A549 (cell line): ENCODE measurements around the gene SEPTIN1. TPM values are rescaled to one million over a fixed set of nuclear protein-coding genes. Genes with fewer than 3 reads are reported as not detected.
"Not testable (repeated sequence)": the region's sequence is repeated elsewhere in the genome, so short reads cannot be mapped to it uniquely, and the experiment has no call there.

ENCODE experiments used
- ATAC-seq, 2 experiments: fragments of 200-7000 bp in 1 of 2; fragments of >200 bp in 1 of 2; cut with Nextera tagmentation in 1 of 2; cut with Tn5 transposase in 1 of 2; 3 replicates each; pipeline versions ENCODE4 v1.8.0 to v1.9.1; 2018 to 2020; ENCODE audit warnings: mild to moderate bottlenecking in 1 of 2, moderate library complexity in 1 of 2
- CTCF ChIA-PET: fragments of 300-600 bp; sonication (Branson Sonifier 250); formaldehyde crosslinking; extraction: SDS; loops from one replicate; lab custom pipeline; 2021; ENCODE audit warnings: antibody characterized with exemption, inconsistent platforms; lab: Yijun Ruan, JAX
- POLR2A ChIA-PET: fragments of 350-600 bp; formaldehyde crosslinking; extraction: SDS; loops from one replicate; lab custom pipeline; 2021; ENCODE audit warnings: antibody characterized with exemption, inconsistent platforms; lab: Yijun Ruan, JAX
- DNase-seq, 2 experiments: peaks; one replicate each; pipeline versions ENCODE4 v3.0.0 to v3.0.0-alpha.2; 2011 to 2016; ENCODE audit warnings: low read depth in 1 of 2, low spot score in 1 of 2
- FAIRE-seq: peaks from 2 replicates; lab custom pipeline; 2011; peaks lifted over from hg19 to GRCh38; lab: Jason Lieb, UNC
- H3K27ac ChIP-seq, 2 experiments: fragments of >200 bp; sonication (Bioruptor Twin); formaldehyde crosslinking; 3 replicates each; pipeline ENCODE4 v1.5.1; 2016 to 2017
- H3K4me1 ChIP-seq: fragments of >200 bp; sonication (Bioruptor Twin); formaldehyde crosslinking; 3 replicates; pipeline ENCODE4 v1.6.1; 2016
- H3K4me2 ChIP-seq: fragments of >200 bp; sonication (Bioruptor Twin); formaldehyde crosslinking; 3 replicates; pipeline ENCODE4 v1.6.1; 2016
- H3K4me3 ChIP-seq: fragments of >200 bp; sonication (Bioruptor Twin); formaldehyde crosslinking; 3 replicates; pipeline ENCODE4 v1.5.1; 2016
- H3K9me3 ChIP-seq: fragments of >200 bp; sonication (Bioruptor Twin); formaldehyde crosslinking; 3 replicates; pipeline ENCODE4 v1.6.1; 2016
- CBX8 ChIP-seq: fragments of 200-600 bp; sonication (generic); IDR thresholded peaks from 2 replicates; pipeline ENCODE4 v1.6.1; 2016
- EHF ChIP-seq: fragments of 250-450 bp; sonication (Bioruptor Pico); IDR thresholded peaks from 2 replicates; pipeline ENCODE4 v1.5.0; 2020; ENCODE audit warnings: mild to moderate bottlenecking
- EHMT2 ChIP-seq: fragments of 200-600 bp; sonication (generic); IDR thresholded peaks from 2 replicates; pipeline ENCODE4 v1.6.1; 2016; ENCODE audit warnings: antibody characterized with exemption, low read depth, mild to moderate bottlenecking, moderate library complexity
- ELK1 ChIP-seq: fragments of 150-350 bp; IDR thresholded peaks from 2 replicates; pipeline ENCODE4 v1.6.1; 2014; ENCODE audit warnings: low read depth, mild to moderate bottlenecking, low read length
- FOSL2 ChIP-seq, 2 experiments: fragments of 450-650 bp in 1 of 2; fragments of >200 bp in 1 of 2; sonication (Bioruptor Twin) in 1 of 2; formaldehyde crosslinking; IDR thresholded peaks; 2 replicates each; pipeline versions ENCODE4 v1.5.0 to v1.6.1; 2016 to 2020; ENCODE audit warnings: mild to moderate bottlenecking in 1 of 2, moderate library complexity in 1 of 2
- FOXS1 ChIP-seq: fragments of 250-450 bp; sonication (Bioruptor Pico); IDR thresholded peaks from 2 replicates; pipeline ENCODE4 v1.5.0; 2020; ENCODE audit warnings: mild to moderate bottlenecking, moderate library complexity
- GATA3 ChIP-seq: IDR thresholded peaks from 2 replicates; pipeline ENCODE4 v1.6.1; 2012; ENCODE audit warnings: borderline replicate concordance
- HDAC2 ChIP-seq: fragments of 200-600 bp; sonication (generic); IDR thresholded peaks from 2 replicates; pipeline ENCODE4 v1.6.1; 2016
- JUN ChIP-seq, 2 experiments: fragments of >200 bp; sonication (Bioruptor Twin); formaldehyde crosslinking; IDR thresholded peaks; 2 replicates in 1 of 2; 3 replicates in 1 of 2; pipeline ENCODE4 v1.6.1; 2016 to 2017
- JUNB ChIP-seq: fragments of >200 bp; sonication (Bioruptor Twin); formaldehyde crosslinking; IDR thresholded peaks from 2 replicates; pipeline ENCODE4 v1.6.1; 2016
- KDM1A ChIP-seq: fragments of 200-600 bp; sonication (generic); IDR thresholded peaks from 2 replicates; pipeline ENCODE4 v1.6.1; 2016; ENCODE audit warnings: low read depth, mild to moderate bottlenecking
- KDM5A ChIP-seq: fragments of 200-600 bp; sonication (generic); IDR thresholded peaks from 2 replicates; pipeline ENCODE4 v1.6.1; 2016; ENCODE audit warnings: antibody characterized with exemption, mild to moderate bottlenecking
- MAX ChIP-seq: IDR thresholded peaks from 2 replicates; pipeline ENCODE4 v1.6.1; 2012
- MAZ ChIP-seq: fragments of 150-350 bp; IDR thresholded peaks from 2 replicates; pipeline ENCODE4 v1.6.1; 2014; ENCODE audit warnings: antibody characterized with exemption, low read depth, low read length, borderline replicate concordance
- MYC ChIP-seq: IDR thresholded peaks from 2 replicates; pipeline ENCODE4 v1.6.1; 2012; ENCODE audit warnings: mild to moderate bottlenecking, inconsistent platforms, low read length, improper control_type of control experiment, borderline replicate concordance
- NR3C1 ChIP-seq: fragments of >200 bp; sonication (Bioruptor Twin); formaldehyde crosslinking; IDR thresholded peaks from 3 replicates; pipeline ENCODE4 v1.6.1; 2017
- PHF8 ChIP-seq: fragments of 200-600 bp; sonication (generic); IDR thresholded peaks from 2 replicates; pipeline ENCODE4 v1.6.1; 2016; ENCODE audit warnings: low read depth, mild to moderate bottlenecking, antibody characterized with exemption, moderate library complexity, borderline replicate concordance
- POLR2A ChIP-seq: IDR thresholded peaks from 2 replicates; pipeline ENCODE4 v1.6.1; 2012; ENCODE audit warnings: mild to moderate bottlenecking, low read length
- RAD21 ChIP-seq, 2 experiments: fragments of >200 bp in 1 of 2; sonication (Bioruptor Twin) in 1 of 2; formaldehyde crosslinking in 1 of 2; IDR thresholded peaks in 1 of 2; conservative IDR thresholded peaks in 1 of 2; 2 replicates in 1 of 2; 3 replicates in 1 of 2; pipeline ENCODE4 v1.6.1; 2012 to 2018; ENCODE audit warnings: inconsistent platforms in 1 of 2
- RCOR1 ChIP-seq: fragments of 150-350 bp; IDR thresholded peaks from 2 replicates; pipeline ENCODE4 v1.6.1; 2014; ENCODE audit warnings: antibody characterized with exemption, low read length, low read depth
- RNF2 ChIP-seq: fragments of 200-600 bp; sonication (generic); IDR thresholded peaks from 2 replicates; pipeline ENCODE4 v1.6.1; 2016; ENCODE audit warnings: low read depth, mild to moderate bottlenecking, antibody characterized with exemption, moderate library complexity, borderline replicate concordance
- TP53 ChIP-seq: fragments of 250-450 bp; sonication (Bioruptor Pico); IDR thresholded peaks from 2 replicates; pipeline ENCODE4 v1.5.0; 2021; ENCODE audit warnings: mild to moderate bottlenecking, moderate library complexity
- ZFP36 ChIP-seq: fragments of 450-650 bp; IDR thresholded peaks from 2 replicates; pipeline ENCODE4 v1.6.1; 2014; ENCODE audit warnings: borderline replicate concordance; ENCODE audit not compliant: partially characterized antibody
- WGBS: methylation state at CpG from one replicate; pipeline ENCODE4 v1.1.6; 2017; ENCODE audit errors: missing lambda C conversion rate; 5-methylcytosine and 5-hydroxymethylcytosine counted together
- polyA plus RNA-seq, 4 experiments: library from polyadenylated mRNA; depleted of rRNA in 3 of 4; stranded (reverse); fragments of >200 nt; fragmentation: RNase III in 1 of 4; extraction: RNeasy Plus Mini Kit Qiagen cat#74134 plus additional on column Dnase treatment in 1 of 4; gene quantifications; 2 replicates in 3 of 4; 3 replicates in 1 of 4; pipeline ENCODE4 v1.2.3, GENCODE V29; 2011 to 2017
- TF ChIP-seq, protein P1 (sequence below): fragments of 450-650 bp; IDR thresholded peaks from 2 replicates; pipeline ENCODE4 v1.6.1; 2014; ENCODE audit warnings: antibody characterized with exemption

Gene SEPTIN1
- polyA plus RNA-seq, 2 of the 4 experiments (the other 2 are of a cell fraction) = 0.17 to 0.65 TPM

DNA sequence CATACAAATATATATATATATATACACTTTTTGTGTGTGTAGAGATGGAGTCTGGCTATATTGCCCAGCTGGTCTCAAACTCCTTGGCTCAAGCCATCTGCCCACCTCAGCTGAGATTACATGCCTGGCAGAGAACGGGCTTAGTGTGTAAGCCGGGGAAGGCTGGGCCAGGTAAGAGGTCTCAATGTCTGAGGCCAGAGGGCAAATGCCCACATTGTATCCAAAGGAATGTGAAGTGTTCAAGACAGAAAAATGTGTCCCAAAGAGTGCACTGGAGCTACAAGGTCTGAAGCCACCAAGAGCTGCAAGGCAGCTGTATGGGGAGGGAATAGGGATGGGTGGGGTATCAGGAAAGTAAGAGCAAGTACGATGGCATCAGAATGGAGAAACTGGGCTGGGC lies 36.1 kb downstream of the SEPTIN1 start:
- POLR2A ChIA-PET = no interaction called here
- FAIRE-seq (no peak), ATAC-seq (no peak), DNase-seq (no peak)
- Histone ChIP-seq H3K4me1 (peaks cover 1% of the 10 kb centered on the region; the same call in 1 of the 3 replicates), H3K9me3 (no peaks in the 10 kb centered on the region), H3K4me2 (no peak overlapping the region), H3K4me3 (no peak overlapping the region), H3K27ac (no peak overlapping the region)
- TF ChIP-seq CBX8 (no peak), JUNB (no peak), MYC (no peak), NR3C1 (no peak), MAX (no peak), PHF8 (no peak), TP53 (CRISPR knock-in tag) (no peak), ZFP36 (no peak), GATA3 (no peak)
- CTCF ChIA-PET = interaction anchor here (1.4 kb wide), 1 partner anchor 18 kb away, joined by 3 read pairs; no protein-coding TSS in a partner anchor
- 89% methylated on average over 3 of the region's 3 CpGs for WGBS

GRCh38 chr16:30343491-30343820 lies 38.9 kb downstream of the SEPTIN1 start:
- ATAC-seq, FAIRE-seq, H3K9me3 ChIP-seq, CTCF ChIA-PET, POLR2A ChIA-PET, H3K4me3 ChIP-seq, DNase-seq, H3K4me1 ChIP-seq, H3K27ac ChIP-seq, H3K4me2 ChIP-seq: not testable (repeated sequence)
- 92% methylated on average over 11 of the region's 11 CpGs for WGBS

DNA sequence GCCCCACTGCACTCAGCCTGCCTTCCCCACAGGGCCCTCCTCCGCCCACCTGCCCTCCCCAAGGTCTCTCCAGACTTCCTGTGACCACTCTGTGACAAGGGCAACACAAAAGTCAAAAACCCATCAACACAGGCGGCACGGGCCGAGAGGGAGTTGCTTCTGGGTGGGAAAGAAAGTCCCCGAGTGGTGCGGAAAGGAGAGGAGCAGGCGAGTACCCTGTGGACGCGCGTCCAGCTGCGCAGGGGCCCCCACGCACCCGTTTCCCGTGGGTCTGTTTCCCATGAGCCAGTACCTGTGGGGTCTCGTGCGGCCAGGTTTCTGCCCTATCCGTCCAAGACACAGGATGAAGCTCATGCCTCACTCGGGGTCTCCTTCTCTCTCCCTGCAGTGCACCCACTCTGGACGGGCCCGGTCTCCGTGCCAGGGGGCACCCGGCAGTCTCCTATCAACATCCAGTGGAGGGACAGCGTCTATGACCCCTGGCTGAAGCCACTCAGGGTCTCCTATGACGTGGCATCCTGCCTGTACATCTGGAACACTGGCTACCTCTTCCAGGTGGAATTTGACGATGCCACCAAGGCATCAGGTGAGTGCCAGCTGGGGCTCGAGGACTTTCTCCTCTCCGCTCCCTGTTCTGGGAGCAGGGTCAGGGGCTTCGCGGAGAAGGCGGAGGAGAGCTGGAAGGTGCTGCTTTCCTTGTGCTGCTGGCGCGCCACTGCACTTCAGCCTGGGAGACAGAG lies 39.4 kb downstream of the SEPTIN1 start:
- ChIA-PET CTCF (interaction anchor here (0.8 to 0.9 kb wide), 3 partner anchors 8 to 67 kb away, joined by 3 to 5 read pairs (median 3); partner anchors contain the start of gene CD2BP2), POLR2A (no interaction called here)
- ATAC-seq = peak in 1 of 2 experiments; percentile 36; a peak in 1 of 6 replicates
- Histone ChIP-seq H3K4me1 (no peaks in the 10 kb centered on the region), H3K4me3 (no peak overlapping the region), H3K4me2 (no peak overlapping the region), H3K9me3 (no peaks in the 10 kb centered on the region), H3K27ac (no peak overlapping the region)
- FAIRE-seq = no peak
- WGBS = 77% methylated on average over 32 of the region's 32 CpGs
- no peak for TF ChIP-seq EHF (CRISPR knock-in tag)
- no peak for TF ChIP-seq EHMT2
- no peak for TF ChIP-seq MAX
- no peak for TF ChIP-seq MAZ
- TF ChIP-seq RNF2 = no peak
- no peak for TF ChIP-seq RCOR1
- no peak for DNase-seq

DNA sequence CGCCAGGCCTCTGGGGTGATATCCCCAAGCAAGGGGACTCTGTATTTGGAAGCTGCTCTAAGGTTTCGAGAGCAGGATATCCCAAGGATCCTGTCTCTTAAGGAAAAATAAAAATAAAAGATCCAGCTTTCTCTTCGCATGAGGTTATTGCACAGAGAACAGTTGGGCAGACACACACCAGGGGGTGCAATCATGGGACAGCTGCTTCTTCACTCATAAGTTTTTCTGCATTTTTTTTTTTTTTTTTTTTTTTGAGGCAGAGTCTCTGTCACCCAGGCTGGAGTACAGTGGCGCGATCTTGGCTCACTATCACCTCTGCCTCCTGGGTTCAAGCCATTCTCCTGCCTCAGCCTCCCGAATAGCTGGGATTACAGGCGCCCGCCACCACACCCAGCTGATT lies 40.4 kb downstream of the SEPTIN1 start:
- H3K4me1 ChIP-seq, H3K4me3 ChIP-seq, H3K9me3 ChIP-seq, H3K4me2 ChIP-seq, POLR2A ChIA-PET, DNase-seq, FAIRE-seq, H3K27ac ChIP-seq: not testable (repeated sequence)
- 89% methylated on average over 8 of the region's 8 CpGs for WGBS
- CTCF ChIA-PET = interaction anchor here (0.8 to 0.9 kb wide), 3 partner anchors 9 to 67 kb away, joined by 3 to 5 read pairs (median 3); no protein-coding TSS in a partner anchor
- ATAC-seq = peak; percentile 16 to 45; a peak in 3 of 6 replicates

- Histone ChIP-seq H3K27ac (no peak overlapping the region), H3K4me2 (no peak overlapping the region), H3K4me1 (peaks cover 6% of the 10 kb centered on the region; the same call in 1 of the 3 replicates), H3K4me3 (no peak overlapping the region), H3K9me3 (no peaks in the 10 kb centered on the region)
- ATAC-seq (no peak), FAIRE-seq (no peak), DNase-seq (no peak)
- ChIA-PET CTCF (interaction anchor here (0.6 kb wide), 1 partner anchor 274 kb away, joined by 3 read pairs; no protein-coding TSS in a partner anchor), POLR2A (no interaction called here)
- WGBS = 90% methylated on average over 13 of the region's 13 CpGs
- TF ChIP-seq HDAC2 (no peak), FOSL2 (IDR thresholded peaks at IDR 0.05) (no peak), FOSL2 (CRISPR knock-in tag; IDR thresholded peaks at IDR 0.05) (no peak), RAD21 (conservative IDR thresholded peaks at IDR 0.05 in 1 of 2, IDR thresholded peaks at IDR 0.05 in 1 of 2) (no peak), JUN (IDR thresholded peaks at IDR 0.05) (no peak), EHMT2 (no peak), ELK1 (no peak), KDM1A (no peak), NR3C1 (no peak), GATA3 (no peak), PHF8 (no peak), KDM5A (no peak), FOXS1 (CRISPR knock-in tag) (no peak), MAZ (no peak), POLR2A (no peak), RCOR1 (no peak)
- TF ChIP-seq, protein P1, sequence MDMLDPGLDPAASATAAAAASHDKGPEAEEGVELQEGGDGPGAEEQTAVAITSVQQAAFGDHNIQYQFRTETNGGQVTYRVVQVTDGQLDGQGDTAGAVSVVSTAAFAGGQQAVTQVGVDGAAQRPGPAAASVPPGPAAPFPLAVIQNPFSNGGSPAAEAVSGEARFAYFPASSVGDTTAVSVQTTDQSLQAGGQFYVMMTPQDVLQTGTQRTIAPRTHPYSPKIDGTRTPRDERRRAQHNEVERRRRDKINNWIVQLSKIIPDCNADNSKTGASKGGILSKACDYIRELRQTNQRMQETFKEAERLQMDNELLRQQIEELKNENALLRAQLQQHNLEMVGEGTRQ = no peak
Measured at GRCh38 chr16:30340621-30341020, 41.7 kb downstream of the SEPTIN1 start.
